Measurements from ENCODE around the gene JOSD2.

Gene JOSD2

GRCh38 chr19:50511069-50511822, at the start of gene JOSD2:
TSS of gene JOSD2 (minus strand) at chr19:50511191. CDS start at chr19:50510431, 760 bp downstream.
- peak; percentile 96 for DNase-seq

DNA sequence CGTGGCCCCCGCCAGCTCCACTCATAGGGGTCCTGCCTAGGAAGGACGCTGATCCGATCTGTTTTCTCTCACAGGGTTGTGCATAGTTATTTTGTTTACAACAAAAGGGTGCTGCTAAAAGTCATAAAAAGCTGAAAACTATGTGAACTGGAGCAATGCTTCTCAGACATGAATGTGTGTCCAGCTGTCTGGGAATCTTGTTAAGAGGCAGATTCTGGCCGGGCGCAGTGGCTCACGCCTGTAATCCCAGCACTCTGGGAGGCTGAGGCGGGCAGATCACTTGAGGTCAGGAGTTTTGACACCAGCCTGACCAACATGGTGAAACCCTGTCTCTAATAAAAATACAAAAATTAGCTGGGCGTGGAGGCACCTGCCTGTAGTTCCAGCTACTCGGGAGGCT, 48.6 kb upstream of the JOSD2 start:
- no peak for DNase-seq

DNA sequence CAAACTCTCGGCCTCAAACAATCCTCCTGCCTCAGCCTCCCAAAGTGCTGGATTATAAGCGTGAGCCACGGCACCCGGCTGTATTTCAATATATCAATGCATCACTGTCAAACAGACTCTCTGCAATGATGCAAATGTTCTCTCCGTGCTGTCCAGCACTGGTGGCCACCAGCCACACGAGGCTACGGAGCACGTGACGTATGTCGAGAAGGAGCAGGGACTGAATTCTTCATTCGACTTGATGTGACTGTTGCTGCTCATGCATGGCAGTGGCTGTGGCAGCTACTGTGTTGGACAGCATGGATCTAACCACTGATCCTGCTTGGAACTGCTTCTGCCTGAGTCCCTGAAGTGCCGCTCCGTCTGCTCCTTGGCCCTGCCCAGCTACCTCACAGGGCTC, 47.5 kb upstream of the JOSD2 start:
- no peak for DNase-seq

GRCh38 chr19:50558039-50558438, 47.0 kb upstream of the JOSD2 start:
- no peak for DNase-seq

- no peak for DNase-seq
Measured at GRCh38 chr19:50557009-50557613, 46.1 kb upstream of the JOSD2 start.

DNA sequence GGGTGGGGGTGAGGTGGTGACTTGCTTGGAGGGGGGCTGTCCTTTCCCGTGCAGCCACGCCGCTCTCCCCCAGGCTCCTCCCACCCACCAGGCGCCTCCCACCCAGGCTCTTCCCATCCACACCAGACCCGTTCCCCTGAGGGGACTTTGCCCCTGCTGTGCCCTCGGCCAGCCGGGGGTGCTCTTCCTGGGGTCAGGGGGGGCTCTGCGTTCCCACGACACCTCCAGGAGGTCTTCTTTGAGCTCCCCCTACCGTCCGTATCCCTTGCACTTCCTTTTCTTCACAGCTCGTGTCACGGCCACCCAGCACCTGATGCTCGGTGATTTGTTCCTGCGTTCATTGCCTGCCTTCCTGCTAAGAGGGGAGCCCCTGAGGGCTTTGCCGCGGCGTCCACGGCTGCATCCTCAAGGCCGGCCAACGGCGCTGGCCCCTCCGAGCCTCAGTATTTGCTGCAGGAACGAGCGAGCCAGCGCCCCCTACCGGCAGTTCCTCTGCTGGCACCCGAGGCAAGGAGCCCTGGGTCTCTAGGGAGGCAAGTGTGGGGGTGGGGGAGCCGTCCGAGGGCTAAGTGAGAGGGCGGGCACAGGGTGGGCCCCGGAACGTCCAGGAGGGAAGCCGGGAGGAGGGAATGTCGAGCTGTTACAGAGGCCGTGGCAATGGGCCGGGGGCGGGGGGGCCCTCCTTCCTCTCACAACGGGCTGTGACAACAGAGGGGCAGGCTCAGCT, 45.5 kb upstream of the JOSD2 start:
- DNase-seq, result peak; percentile 57

DNA sequence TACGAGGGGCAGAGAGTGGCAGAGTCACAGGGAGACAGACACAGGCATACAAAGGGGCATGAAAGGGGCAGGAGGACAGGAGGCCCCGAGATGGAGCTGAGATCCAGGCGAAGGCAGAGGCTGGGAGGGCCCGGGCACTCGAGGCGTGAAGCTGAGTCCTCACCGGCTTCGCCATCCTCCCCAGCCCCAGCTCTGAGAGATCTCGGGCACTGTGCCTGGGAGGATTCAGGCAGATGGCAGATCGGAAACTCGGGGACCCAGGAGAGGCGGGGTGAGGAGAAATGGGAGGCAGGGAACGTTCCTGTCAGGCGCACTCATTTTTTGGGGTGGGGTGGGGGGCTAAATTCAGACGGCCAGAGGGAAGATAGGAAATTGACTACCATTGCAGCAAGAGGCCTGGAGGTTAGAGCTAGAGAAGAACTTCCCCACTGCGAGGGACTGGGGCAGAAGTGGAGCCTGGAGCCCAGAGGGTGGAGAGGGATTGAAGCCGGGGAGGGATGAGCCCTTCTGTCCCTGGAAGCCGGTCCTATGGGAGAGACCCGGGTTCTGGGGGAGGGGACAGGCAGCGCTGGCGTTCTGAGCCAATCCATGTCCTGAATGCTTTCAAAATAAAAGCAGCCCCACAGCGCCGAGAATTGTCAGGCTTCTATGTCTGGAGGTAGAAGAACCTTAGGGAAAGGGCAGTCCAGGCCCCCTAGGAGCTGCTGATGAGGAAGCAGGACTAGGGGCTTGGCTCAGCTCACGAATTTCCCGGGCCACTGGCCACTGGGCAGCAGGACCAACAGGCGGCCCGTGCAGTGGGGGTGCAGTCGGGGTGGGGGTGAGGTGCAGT, 44.7 kb upstream of the JOSD2 start:
- DNase-seq, result no peak

- no peak for DNase-seq
Measured at GRCh38 chr19:50555033-50555432, 44.0 kb upstream of the JOSD2 start.

DNA sequence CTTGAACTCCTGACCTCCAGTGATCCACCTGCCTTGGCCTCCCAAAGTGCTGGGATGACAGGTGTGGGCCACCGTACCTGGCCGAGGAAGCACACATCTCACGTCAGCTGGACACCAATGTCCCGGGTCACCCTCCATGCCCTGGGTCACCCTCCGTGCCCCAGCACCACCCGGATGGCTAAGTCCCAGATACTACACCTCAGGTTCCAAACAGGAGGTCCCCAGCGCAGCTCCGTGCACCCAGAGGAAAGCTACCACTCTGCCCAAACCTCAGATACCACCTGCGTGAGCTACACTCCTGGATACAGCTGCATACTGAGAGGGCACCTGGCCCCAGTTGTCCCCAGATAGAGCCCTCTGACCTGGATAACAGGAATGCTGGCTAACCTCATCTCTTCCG, 43.2 kb upstream of the JOSD2 start:
- no peak for DNase-seq

DNA sequence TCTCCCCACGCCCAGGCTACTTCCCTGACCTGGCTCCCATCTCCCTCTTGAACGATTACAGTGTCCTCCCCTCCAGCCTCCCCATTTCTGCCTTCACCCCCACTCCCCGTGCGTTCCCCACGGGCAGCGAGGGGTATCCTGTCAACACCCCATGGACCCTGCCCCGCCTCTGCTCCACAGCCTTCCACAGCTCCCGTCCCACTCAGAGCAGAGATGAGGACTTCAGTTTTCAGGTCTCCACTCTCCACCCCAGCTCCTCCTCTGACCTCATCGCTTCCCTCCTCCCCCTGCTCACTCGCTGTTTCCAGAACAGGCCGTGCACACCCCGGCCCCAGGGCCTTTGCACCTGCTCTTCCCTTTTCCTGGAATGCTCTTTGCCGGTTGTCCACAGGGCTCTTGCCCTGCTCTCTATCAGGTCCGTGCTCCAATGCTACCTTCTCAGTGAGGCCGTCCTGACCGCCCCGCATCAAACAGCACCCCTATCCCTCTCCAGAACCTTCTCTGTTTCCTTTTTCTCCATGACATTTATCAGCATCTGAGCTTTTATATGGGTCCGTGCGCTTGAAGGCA, 42.2 kb upstream of the JOSD2 start:
- no peak for DNase-seq

GRCh38 chr19:50552540-50552939, 41.5 kb upstream of the JOSD2 start:
- no peak for DNase-seq

- no peak for DNase-seq
Measured at GRCh38 chr19:50551715-50552187, 40.8 kb upstream of the JOSD2 start.

DNA sequence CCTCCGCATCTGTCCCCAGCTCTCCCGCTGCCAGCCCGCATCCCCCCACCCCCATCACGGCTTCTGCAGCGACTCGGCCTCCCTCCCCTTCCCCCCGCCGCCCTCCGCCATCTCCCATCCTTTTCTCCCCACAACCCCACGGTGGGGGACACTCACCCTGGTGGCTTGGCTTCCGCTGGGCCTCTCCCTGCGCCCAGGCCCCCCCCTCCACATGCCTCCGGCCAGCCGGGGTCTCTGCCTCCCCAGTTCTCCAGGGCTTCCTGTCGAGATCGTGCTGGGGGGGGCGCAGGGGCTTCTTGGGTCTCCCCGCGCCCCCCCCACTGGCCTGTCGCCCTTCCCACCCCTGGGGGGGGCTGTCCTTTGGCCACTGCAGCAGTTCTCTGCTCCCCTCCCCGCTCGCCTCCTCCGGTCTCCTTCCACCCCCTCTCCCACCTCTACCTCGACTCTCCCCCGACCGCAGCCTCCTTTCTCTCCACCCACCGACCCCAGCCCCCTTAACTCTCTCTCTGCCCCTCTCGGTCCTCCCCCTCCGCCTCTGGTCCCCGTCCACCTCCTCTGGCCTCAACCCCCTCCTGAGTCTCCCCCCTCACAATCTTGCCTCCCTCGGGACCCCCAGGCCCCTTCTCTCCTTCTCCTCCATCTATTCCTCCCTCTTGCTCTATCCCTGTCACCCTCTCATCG, 40.2 kb upstream of the JOSD2 start:
- DNase-seq, result no peak

DNA sequence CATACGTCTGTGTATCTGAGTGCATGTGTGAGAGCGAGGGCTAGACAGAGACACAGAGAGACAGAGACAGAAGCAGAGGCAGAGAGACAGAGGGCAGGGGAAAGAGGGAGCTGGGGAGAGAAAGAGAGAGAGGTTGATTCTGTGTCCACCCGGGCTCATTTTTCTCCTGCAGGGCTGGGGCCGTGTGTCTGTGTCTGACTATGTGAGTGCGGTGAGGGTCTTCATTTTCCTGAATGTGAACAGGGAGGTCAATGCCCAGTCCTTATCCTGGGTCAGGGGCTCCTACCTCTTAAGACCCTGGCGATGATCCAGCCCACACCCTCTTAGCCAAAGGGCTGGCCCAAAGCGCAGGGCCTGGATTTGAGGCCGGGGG, 39.6 kb upstream of the JOSD2 start:
- DNase-seq, result no peak

DNA sequence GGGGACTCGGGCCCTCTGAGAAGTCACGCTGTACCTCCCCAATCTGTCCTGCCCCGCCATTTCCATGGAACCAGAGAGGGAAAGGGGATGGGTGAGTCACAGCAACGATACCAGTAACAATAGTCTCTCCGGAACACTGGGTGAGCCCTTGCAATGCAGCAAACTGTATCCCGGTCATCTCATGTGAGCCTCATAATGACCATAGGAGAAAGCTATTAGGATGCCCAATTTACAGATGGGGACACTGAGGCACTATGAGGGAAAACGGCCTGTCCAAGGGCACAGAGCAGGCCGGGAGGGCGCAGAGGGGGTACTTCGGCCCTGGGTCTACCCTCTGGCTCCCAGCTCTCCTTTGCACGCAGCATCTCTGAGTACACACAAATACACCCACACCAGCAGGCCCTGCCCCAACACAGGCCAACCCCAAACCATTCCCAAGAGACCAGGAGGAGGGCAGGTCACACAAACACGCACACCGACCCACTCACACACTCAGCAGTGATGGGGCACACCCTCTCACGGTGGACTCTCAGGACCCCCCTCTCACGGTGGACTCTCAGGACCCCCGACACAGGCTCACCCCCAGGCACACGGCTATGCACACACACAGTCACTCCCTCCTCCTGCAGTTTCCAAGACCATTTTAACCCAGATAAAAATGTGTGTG, 39.1 kb upstream of the JOSD2 start:
- no peak for DNase-seq

GRCh38 chr19:50549059-50549926, 38.3 kb upstream of the JOSD2 start:
- DNase-seq, result no peak

DNA sequence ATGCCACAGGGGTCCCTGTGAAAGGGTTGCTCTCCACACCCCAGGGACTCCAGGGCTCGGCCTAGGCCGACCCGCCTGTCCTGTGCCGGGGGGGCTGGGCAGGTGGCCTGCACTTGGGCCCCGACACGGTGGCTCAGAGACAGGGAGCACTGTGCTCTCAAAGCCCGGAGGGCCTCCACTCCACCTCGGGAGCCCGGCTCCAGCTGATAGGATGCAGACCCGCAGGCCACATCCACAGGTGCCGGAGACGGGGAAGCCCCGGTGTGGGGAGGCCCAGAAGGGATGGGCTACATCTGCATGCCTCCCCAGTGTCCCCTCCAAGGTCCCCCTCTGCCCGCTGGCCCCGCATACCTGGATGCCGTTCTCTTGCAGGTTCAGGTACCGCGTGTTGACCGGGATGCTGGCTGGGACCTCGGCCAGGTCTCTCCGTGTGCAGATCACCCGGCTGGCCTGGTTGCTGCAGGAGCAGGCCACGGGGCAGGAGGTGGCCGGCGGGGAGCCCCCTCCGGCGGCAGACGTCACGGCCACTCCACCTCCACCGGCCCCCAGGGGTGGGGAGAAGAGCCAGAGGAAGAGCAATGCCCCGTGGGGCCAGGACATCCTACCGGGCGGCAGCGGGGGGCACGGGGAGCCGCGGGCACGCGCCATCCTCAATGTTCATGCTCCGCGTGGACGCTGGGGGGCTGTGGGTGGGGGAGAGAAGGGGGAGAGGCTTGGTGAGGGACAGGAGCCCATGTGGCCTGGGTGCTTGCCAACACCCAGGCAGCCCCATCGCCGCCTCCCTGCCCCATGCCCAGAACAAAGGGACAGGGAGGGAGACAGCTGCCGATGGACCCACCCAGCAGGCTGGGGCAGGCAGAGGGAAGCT, 37.4 kb upstream of the JOSD2 start:
- DNase-seq, result no peak

DNA sequence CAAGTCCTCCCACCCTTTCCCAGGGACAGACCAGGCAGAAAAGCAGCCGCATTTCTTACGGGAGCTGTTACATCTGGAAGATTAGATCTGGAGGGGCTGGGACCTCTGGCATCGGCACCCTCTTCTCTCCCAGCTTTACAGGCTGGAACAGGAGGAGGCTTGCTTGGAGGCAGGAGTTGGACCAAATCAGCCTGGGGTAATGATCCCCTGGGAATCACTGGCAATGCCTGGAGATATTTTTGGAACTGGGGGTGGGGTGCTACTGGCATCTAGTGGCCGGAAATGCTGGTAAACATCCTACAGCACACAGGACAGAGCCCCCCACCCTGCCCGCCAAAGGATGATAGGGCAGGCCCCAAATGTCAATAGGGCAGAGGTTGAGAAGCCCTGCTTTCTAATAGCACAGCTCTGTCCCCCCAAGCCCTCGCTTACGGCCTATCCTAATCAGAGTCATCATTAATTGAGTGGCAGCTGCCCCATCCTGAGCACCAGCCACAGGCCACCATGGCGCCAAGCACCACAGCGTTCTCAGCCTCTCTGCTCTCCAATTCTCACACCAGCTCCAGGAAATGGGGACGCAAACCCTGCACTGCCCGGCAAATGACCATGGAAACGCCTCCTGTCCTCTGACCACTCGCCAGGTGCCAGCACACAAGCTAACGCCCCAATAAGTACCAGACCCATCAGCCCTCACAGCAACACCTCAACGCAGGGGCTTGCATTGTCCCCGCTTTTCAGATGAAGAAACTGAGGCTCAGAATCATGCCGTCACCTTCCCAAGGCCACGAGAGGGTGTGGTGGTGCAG, 36.6 kb upstream of the JOSD2 start:
- DNase-seq, result no peak
